PFSK-1 (cell line): ENCODE results near the gene SYNE1.

ENCODE experiments used
- FOXP2 ChIP-seq: optimal IDR thresholded peaks from 2 replicates; pipeline ENCODE3; 2011; ENCODE audit warnings: borderline replicate concordance, control low read depth, inconsistent platforms; ENCODE audit not compliant: insufficient read depth; ENCODE audit errors: extremely low read length, extremely low read depth
- POLR2AphosphoS5 ChIP-seq: IDR thresholded peaks from 2 replicates; pipeline ENCODE4 v1.6.1; 2012; ENCODE audit warnings: low read depth, mild to moderate bottlenecking, control low read depth, low read length, moderate library complexity
- REST ChIP-seq, 2 experiments: IDR thresholded peaks; 2 replicates each; pipeline versions ENCODE4 v1.6.1 to v1.8.0; 2011 to 2012; ENCODE audit warnings: low read depth in 2 of 2, low read length in 2 of 2, control low read depth in 1 of 2, inconsistent platforms in 1 of 2, mild to moderate bottlenecking in 1 of 2, moderate library complexity in 1 of 2; ENCODE audit not compliant: insufficient read depth in 1 of 2
- SIN3A ChIP-seq: IDR thresholded peaks from 2 replicates; pipeline ENCODE4 v1.6.1; 2012; ENCODE audit warnings: mild to moderate bottlenecking, low read length, moderate library complexity, borderline replicate concordance; ENCODE audit not compliant: insufficient read depth
- TAF1 ChIP-seq: IDR thresholded peaks from 2 replicates; pipeline ENCODE4 v1.6.1; 2012; ENCODE audit warnings: low read length, control low read depth, borderline replicate concordance; ENCODE audit not compliant: insufficient read depth

The SYNE1 gene

GRCh38 chr6:152587473-152587872 is 49.7 kb downstream of the SYNE1 start:
- TF ChIP-seq SIN3A (no peak), REST (IDR thresholded peaks at IDR 0.05; ENCODE audit: insufficient read depth in 1 of 2, low read depth in 2 of 2, low read length in 2 of 2) (no peak), FOXP2 (no peak), POLR2AphosphoS5 (no peak), TAF1 (no peak)

DNA sequence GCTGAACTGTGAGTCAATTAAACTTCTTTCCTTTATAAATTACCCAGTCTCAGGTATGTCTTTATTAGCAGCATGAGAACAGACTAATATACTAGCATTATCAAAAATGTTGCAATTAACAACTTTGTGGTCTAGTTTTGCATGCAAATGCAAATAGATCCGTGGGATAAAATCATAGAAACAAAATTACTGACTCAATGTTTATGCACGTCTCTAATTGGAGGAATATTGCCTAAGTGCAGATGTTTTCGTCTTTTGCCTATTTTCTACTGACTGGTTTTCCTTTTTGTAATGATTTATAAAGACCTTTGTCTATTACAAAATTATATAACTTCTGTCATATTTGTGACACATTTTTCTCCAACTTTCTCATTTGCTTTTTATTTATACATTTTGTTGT is 51.9 kb downstream of the SYNE1 start:
- TF ChIP-seq SIN3A (no peak), POLR2AphosphoS5 (no peak), REST (IDR thresholded peaks at IDR 0.05; ENCODE audit: insufficient read depth in 1 of 2, low read depth in 2 of 2, low read length in 2 of 2) (no peak), FOXP2 (no peak), TAF1 (no peak)

DNA sequence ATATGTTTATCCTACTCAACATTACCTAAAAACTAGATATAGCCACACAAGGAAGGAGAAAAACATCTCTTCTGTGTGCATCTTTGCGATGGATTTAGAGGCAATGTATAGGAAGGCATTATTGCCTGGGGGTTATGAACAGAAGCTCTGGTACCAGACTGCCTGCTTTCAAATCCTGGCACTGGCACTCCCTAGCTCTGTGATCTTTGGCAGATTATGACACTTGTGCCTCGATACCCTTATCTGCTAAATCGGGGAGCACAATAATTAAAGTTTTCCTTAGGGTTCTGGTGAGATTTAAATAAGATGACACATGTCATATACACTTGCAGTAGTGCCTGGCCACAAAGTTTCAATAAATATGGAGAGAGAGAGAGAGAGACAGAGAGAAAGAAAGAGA is 53.3 kb downstream of the SYNE1 start:
- TF ChIP-seq TAF1 (no peak), POLR2AphosphoS5 (no peak), FOXP2 (no peak), SIN3A (no peak), REST (IDR thresholded peaks at IDR 0.05; ENCODE audit: insufficient read depth in 1 of 2, low read depth in 2 of 2, low read length in 2 of 2) (no peak)

- no peak for TF ChIP-seq POLR2AphosphoS5
- TF ChIP-seq TAF1: no peak
- no peak for TF ChIP-seq SIN3A
- TF ChIP-seq REST (IDR thresholded peaks at IDR 0.05; ENCODE audit: insufficient read depth in 1 of 2, low read depth in 2 of 2, low read length in 2 of 2): no peak
Measured at GRCh38 chr6:152576525-152576924, 60.6 kb downstream of the SYNE1 start.

GRCh38 chr6:152575621-152576150 is 61.5 kb downstream of the SYNE1 start:
- TF ChIP-seq POLR2AphosphoS5 (no peak), SIN3A (no peak), FOXP2 (no peak), TAF1 (no peak), REST (IDR thresholded peaks at IDR 0.05; ENCODE audit: insufficient read depth in 1 of 2, low read depth in 2 of 2, low read length in 2 of 2) (no peak)
